DMS114 treated with DMSO at 0.1 percent for 48 hours (cell line): ENCODE measurements around the gene VWF.
"Not testable (repeated sequence)": the region's sequence is repeated elsewhere in the genome, so short reads cannot be mapped to it uniquely, and the experiment has no call there.

Experiments
- DNase-seq: peaks from one replicate; lab custom pipeline; 2025; ENCODE audit not compliant: unreplicated experiment; lab: John Stamatoyannopoulos, UW

VWF gene

DNA sequence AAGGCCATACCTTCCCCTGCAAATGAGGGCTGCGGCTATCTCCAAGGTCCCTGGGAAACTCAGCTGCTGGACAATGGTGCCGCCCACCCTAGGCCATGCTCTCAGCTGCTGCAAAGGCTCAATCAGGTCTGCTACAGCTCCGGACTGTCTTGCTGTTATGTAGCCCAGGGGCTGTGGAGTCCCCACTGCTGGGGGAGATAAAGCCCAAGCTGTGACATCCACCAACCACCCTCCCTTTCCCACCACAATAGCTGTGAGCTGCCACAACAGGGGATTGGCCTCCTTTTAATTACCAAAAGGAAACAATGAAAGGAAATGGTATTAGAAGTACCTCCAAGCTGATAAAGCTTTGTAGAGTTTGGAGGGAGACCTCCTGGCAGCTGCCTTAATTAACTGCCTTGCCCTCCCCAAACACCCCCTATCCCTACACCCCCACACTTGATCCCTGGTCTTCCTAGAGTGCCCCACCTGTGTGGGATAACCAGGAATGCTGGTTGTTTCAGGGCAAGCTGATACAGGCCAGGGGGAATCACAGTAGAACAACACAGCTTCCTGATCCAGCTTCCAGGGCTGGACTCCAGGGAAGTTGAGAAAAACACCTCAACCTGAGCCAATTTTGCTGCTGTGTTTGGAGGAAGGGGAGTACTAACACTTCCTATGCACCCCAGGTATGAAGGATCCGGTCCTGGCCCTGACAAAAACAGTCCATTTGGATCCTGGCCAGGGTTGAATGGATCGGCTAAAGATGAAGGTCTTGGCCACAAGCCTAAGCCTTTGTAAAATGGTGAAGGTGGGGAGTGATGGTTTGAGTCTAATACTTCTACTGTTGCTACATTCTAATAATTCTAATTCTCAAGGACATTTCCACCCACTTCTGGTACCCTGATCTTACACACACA lies at the start of gene VWF:
TSS of gene VWF (minus strand) at position 260 of the 899 bp plus-strand sequence. CDS start 1,474 bp downstream, outside the sequence.
- no peak for DNase-seq

DNA sequence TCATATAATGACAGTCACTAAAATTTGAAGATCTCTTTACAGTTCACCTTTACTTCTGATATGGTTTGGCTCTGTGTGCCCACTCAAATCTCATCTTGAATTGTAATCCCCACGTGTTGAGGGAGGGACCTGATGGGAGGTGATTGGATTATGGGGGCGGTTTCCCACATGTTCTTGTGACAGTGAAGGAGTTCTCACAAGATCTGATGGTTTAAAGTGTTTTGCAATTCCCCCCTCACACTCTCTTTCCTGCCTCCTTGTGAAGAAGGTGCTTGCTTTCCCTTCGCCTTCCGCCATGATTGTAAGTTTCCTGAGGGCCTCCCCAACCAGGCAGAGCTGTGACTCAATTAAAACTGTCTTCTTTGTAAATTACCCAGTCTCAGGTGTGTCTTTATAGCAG lies 48.4 kb upstream of the VWF start:
- DNase-seq, result no peak

DNA sequence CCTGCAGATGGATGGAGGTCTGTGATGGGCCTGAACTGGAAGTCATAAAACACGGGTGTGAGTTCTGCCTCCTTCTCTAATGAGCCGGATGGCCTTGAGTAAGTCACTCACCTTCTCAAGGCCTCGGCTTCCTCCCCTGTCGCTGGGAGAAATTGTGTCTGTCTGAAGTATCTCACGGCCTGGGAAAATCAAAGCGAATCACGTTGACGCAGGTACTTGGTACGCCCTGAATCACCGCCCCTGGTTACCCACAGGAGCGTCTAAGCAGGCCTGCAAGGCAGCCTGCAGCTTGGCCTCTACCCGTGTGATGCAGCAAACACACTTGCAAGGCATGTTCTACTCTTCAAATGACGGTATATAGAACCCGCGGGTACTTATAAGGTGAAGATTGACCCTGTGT lies 47.6 kb upstream of the VWF start:
- no peak for DNase-seq

DNA sequence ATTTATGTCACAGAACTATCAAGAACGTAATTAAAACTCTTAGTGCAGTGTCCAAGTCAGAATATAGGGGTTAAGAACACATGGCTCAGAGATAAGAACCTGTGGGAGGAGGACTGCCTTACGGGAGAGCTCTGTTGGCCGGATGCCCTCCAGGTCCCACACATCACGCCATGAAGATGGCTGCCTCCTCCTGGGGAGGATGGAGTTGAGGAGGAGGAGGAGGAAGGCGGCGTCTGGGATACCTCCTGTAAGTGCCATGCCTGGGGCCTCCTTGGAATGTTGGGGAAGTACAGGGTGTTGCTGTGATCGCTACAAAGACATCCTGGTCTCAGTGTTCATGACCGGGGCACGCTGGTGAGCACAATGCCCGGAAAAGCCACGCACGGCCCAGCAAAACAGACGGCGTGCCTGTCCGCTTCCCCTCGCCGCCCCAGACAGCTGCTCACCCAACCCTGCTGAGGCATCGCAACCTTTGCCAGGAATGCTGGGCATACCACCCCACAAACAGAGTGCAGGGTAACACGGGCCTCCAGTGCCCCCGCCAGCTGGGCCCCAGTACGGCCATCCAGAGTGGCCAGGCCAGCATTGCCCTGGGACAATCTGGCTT lies 47.0 kb upstream of the VWF start:
- no peak for DNase-seq

DNA sequence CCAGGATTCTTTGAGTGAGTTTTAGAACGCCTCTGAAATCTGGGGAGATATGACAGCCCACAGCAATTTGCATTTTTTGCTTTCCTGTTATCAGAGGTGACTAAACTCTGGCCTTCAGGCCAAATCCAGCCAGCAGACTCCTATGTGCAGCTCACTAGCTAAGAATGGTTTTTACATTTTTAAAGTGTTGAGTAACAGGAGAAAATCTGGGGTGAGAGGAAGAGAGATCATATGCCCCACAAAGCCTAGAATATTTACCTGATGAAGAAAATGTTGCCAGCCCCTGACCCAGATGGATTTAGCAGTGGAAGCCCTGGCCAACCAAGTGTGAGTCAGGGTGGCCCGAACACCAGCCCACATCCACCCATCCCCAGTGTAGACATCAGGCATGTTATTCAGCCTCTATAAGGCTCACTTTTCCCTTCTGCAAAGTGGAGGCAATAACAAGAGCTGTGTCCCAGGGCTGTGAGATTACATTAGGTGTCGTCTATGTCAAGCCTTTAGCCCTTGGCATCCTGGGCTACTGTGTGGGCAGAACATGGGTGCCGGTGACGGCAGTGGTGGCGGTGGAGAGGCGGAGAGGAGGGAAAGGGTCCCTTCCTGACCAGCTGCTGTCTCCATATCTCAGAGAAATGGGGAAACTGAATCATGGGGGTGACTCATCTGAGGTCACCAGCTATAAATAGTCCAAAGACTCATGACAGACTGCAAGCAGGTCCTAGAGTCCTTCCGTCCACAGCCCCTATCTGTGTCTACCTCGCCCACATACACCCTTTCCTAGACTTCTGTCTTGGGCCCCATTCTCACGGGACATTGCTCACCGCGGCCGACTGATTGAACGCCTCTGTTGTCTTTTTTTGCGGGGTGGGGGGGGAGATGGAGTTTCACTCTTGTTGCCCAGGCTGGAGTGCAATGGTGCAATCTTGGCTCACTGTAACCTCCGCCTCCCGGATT lies 43.1 kb upstream of the VWF start:
- no peak for DNase-seq

DNA sequence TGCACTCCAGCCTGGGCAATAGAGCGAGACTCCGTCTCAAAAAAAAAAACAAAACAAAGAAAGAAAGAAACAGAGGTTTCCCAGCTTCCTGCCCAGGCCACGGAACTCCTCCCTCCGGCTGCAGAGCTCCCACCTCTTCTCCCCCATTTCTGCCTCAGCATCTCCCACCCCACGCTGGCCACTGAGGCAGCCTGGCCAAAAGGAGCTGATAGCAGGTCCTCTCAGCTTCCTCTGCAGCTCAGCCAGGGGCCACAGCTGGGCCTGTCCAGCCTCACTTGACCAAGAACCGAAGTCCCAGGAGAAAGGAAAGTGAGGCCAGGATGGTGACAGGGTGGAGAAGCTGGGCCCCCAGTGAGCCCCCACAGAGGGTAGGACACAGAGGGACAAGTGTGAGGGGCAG lies 42.3 kb upstream of the VWF start:
- no peak for DNase-seq

DNA sequence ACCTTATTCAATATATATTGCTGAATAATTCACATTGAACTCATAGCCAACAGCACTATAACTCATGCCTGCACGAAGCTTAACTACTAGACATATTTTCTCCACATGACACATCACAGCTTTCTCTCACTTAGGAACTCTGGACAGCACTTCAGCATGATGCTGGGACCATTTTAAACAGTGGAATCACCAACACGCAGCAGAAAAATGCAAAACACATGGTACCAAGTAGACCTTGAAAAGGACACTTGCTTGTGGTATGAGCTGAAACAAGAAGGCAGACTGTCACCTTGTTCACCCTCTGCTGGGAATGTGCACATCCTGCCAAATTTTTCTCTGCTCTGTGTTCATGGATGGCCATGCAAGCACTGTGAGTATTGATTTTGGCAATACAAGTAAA lies 40.9 kb upstream of the VWF start:
- no peak for DNase-seq

DNA sequence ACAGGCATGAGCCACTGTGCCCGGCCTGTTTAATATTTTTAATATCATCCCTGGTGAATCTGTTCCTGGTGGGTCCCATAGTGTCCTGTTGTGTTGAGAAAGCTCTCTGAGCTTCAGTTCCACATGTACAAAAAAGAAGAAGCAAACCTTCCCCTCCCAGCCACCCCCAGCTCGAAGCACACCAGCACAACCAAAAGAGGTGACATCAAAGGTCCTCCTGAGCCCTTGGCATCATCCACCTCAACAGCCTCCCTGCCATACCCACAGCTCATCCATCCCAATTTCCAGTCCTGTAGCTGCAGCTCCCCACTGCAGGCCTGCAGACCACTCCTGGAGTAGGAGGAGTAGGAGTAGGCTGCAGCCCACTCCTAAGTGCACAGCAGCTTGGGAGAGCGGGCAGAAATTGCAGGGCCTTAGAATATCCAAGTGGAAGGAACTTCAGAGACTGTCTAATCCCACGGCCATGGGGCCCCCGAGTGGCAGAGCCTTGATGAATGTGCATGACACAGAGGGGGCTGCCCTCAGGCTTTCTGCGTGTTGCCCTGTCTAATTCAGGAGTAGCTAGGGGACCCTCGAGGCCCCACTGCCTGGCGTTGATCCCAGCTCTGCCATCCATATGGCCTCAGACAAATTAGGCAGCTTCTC lies 39.1 kb upstream of the VWF start:
- DNase-seq, result no peak

DNA sequence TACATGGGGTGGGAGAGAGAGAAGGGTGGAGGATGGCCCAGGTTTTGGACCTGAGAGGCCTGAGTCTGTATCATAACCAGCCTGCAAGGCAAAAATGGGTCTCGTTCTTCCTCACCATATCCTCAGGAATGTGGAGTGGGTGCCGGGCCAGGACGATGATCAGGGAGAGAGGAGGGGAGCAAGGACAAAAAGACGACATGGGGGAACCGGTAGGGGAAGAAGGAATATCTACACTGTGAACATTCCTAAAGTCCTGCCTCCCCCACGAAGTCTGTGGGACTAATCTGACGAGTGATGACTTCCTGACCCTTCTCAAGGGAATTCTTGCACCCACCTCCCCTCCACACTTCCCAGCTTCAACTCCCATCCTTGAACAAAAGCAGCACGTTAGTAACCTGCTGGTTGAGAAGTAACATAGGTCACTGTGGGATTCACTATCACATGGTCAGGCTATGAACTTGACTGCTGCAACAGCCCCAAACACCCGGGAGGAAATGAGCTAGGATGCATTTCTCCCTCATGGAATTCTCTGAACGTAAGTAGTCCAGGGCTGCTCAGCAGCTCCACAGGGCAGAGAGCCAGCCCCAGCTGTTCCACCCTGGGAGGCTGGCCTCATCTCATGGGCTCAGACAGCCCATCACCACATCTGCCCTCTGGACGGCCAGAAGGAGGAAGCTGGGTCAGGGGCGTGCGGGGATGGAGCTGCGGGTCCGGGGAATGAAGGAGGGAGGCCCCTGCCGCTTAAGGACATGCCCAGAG lies 36.8 kb upstream of the VWF start:
- no peak for DNase-seq

DNA sequence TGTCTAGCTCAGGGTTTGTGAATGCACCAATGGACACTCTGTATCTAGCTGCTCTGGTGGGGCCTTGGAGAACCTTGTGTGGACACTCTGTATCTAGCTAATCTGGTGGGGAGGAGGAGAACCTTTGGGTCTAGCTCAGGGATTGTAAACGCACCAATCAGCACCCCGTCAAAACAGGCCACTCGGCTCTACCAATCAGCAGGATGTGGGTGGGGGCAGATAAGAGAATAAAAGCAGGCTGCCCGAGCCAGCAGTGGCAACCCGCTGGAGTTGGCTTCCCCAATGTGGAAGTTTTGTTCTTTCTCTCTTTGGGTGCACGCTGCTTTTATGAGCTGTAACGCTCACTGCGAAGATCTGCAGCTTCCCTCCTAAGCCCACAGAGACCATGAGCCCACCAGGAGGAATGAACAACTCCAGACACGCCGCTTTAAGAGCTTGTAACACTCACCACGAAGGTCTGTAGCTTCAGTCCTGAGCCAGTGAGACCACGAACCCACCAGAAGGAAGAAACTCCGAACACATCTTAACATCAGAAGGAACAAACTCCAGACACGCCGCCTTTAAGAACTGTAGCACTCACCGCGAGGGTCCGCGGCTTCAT lies 35.7 kb upstream of the VWF start:
- not testable (repeated sequence) for DNase-seq

DNA sequence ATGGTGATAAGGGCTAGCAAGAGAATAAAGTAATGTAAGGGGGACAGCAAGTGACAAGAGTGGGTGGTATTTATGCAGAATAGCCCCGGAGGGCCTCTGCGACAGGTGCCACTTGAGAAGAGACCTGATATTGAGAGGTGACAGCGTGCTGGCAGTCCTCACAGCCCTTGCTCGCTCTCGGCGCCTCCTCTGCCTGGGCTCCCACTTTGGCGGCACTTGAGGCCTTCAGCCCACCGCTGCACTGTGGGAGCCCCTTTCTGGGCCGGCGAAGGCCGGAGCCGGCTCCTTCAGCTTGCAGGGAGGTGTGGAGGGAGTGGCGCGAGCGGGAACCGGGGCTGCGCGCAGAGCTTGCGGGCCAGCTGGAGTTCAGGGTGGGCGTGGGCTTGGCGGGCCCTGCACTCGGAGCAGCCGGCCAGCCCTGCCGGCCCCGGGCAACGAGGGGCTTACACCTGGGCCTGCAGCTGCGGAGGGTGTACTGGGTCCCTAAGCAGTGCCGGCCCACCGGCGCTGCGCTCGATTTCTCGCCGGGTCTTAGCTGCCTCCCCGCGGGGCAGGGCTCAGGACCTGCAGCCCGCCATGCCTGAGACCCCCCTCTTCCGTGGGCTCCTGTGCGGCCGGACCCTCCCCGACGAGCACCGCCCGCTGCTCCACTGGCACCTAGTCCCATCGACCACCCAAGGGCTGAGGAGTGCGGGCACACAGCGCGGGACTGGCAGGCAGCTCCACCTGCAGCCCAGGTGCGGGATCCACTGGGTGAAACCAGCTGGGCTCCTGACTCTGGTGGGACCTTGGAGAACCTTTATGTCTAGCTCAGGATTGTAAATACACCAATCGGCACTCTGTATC lies 34.9 kb upstream of the VWF start:
- DNase-seq, result not testable (repeated sequence)

DNA sequence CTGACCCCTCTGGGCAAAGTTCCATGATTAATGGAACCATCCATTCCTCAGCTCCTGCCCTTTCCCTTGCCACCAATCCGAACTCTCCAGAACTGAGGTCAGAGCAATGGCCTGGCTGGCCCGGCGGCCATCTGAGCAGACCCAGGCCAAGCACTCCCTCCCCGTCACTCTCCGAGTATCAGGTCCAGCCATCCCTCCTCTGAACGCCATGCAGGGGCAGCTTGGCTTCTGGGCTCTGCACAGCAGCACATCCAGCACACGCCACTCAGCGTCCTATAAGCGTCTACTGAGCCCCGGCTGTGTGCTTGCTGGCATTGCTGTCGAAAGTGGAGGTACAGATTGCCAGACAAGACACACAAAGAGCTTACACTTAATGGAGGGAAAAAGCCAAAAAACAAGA lies 34.3 kb upstream of the VWF start:
- no peak for DNase-seq

DNA sequence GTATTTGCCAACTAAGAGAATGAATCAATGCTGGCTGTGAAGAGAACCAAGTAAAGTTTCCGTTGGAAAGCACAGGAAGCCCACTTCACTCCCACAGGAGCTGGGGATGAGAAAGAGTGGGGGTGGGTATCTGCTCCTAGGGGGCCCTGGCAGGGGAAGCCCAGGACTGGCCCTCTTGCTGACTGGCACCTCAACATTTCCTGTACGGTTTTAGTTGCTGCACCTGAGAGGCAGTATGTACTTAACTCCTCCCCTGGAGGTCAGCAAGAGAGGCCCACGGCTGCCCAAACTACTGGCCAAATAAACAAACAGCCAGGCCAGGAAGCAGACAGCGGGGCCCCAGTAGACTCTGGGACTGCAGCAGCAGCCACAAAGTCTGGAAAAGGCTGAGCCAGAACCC lies 33.8 kb upstream of the VWF start:
- DNase-seq, result no peak

DNA sequence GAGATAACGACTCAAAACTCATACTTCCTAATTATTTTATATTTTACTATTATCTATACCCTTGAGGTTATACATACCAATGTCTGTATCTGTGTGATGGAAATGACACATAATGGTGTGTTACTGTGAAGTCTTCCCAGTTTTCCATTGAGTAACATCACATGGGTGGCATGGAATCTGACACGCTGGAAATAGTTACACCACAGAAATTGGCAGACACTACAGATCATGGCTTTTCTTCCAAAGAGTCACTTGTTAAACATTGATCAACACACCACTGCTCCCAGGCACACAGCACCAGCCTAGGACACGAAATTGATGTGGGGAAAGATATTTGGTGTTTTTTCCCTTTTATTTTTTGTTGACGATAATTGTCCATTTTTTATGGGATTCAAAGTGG lies 33.0 kb upstream of the VWF start:
- DNase-seq, result no peak

DNA sequence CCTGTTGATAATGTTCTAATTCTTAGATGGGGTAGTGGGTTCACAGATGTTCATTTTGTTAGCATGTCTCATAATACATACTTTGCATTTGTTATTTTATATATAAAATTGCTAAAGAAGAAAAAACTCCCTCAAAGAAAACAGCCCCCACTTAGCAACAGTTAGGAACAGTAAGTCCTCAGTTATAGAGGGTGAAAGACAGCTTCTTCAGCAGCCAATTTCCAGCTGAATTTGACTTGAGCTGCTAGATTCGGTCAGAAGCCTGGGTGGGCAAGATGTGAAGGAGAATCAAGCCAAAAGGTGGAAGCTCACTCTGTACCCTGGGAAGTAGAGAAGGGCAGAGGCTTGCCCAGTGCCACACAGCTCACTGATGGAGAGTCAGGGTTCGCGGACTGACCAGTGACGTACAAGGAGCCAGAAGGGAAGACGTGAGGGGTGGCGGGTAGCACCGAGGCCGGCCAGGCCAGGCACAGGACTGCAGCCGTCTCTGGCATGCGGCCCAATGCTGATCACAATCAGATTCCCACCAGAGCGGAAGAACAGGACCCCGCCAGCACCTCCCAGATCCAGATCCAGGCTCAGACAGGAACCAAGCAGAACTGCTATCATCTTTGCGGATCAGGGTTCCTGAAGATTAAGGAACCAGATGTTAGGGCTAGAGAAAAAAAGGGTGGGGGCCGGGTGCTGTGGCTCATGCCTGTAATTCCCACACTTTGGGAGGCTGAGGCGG lies 30.4 kb upstream of the VWF start:
- no peak for DNase-seq

DNA sequence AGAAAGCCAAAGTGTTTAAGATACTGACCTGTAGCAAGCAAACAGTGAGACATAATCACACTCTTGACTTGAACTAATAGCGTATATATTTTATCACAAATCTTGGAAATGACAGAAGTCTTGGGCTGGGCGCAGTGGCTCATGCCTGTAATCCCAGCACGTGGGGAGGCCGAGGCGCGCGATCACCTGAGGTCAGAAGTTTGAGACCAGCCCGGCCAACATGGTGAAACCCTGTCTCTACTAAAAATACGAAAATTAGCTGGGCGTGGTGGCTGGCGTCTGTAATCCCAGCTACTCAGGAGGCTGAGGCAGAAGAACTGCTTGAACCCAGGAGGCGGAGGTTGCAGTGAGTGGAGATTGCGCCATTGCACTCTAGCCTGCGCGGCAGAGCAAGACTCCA lies 24.3 kb upstream of the VWF start:
- not testable (repeated sequence) for DNase-seq

DNA sequence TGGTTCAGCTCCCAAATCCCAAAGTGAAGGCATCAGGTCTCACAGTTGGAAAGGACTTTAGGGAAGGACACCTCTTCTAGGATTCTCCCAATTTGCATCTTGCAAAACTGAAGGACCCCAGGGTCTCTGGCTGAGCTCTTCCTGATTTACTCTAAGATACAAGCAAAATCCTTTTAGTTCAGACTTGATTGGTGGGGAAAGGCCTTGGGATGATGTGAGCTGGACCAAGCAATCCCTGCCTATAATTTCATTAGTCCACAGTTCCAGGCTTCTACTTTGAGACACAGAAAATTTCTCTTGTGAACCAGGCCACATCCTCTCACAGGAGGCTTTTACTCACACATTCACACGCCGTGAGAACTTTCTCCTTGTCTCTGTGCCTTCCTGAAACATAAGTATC lies 23.6 kb upstream of the VWF start:
- no peak for DNase-seq

DNA sequence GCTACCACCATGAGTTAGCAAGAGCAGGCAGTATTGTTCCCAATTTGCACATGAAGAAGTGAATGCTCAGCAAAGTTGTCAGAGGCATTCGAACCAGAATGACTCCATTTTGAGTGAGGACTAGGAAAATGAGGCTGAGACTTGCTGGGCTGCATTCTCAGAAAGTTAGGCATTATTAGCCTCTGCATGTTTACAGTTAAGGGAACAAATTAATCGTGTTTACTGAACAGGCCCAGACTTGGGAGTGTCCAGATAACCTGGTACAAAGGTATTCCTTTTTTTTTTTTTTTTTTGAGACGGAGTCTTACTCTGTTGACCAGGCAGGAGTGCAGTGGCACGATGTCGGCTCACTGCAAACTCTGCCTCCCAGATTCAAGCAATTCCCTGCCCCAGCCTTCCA lies 22.5 kb upstream of the VWF start:
- no peak for DNase-seq
